ENCODE data around the gene SCNM1. TPM values are rescaled to one million over a fixed set of nuclear protein-coding genes. Genes with fewer than 3 reads are reported as not detected.
A peak's percentile ranks its signal among the peaks of the same experiment; 100 is the strongest.
"Not testable (repeated sequence)": the region's sequence is repeated elsewhere in the genome, so short reads cannot be mapped to it uniquely, and the experiment has no call there.

Gene SCNM1
- total and polyA plus RNA-seq, 2 donors (not counting 1 experiment from before 2014, with no cell fraction given): 29.2 to 29.7 TPM

DNA sequence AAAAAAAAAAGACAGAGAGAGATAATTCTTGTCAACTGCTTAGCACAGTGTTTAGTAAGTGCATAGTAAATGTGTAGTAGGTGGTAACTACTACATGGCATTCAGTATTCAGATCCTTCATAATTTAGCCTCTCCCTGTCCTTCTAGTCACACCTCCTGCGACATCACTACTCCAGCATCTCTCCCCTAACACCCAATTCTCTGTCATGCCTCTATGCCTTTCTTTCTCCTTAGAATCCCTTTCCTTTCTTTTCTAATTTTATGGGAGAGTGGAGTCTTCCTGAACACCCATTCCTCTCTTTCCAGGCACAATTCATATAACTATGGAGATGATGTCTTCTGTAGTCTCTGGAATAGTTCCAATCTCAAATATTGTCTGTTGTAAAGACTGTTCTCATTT is 27.9 kb downstream of the SCNM1 start:
- H4K20me1 ChIP-seq (ENCODE audit: control insufficient read depth, extremely low read depth, insufficient read depth, low read length): no peaks in the 10 kb centered on the region
- H3K27ac ChIP-seq (ENCODE audit: insufficient read depth, low read length): no peak overlapping the region
- no peak for TF ChIP-seq EZH2 (IDR thresholded peaks at IDR 0.05; ENCODE audit: low read length, missing control alignments)
- H2AFZ ChIP-seq (ENCODE audit: low read length): no peak overlapping the region
- H3K79me2 ChIP-seq (ENCODE audit: control insufficient read depth, insufficient read depth, low read length): peaks cover 15% of the 10 kb centered on the region
- no peak overlapping the region for H3K4me3 ChIP-seq (replicated peaks in 1 of 4; ENCODE audit: control extremely low read depth in 1 of 4, insufficient read depth in 1 of 4, low read depth in 3 of 4, low read length in 4 of 4)
- H3K4me1 ChIP-seq (ENCODE audit: control insufficient read depth, extremely low read depth, insufficient read depth, low read length): peaks cover 7% of the 10 kb centered on the region
- H3K4me2 ChIP-seq (ENCODE audit: extremely low read depth, insufficient read depth, low read length): no peak overlapping the region
- H3K36me3 ChIP-seq (ENCODE audit: control insufficient read depth, insufficient read depth, low read length): no peaks in the 10 kb centered on the region
- H3K9me3 ChIP-seq (ENCODE audit: control insufficient read depth, insufficient read depth, low read depth, low read length): no peaks in the 10 kb centered on the region
- H3K9ac ChIP-seq (ENCODE audit: insufficient read depth, low read length): no peak overlapping the region
- DNase-seq (ENCODE audit: low read depth in 2 of 2): no peak
- no peaks in the 10 kb centered on the region for H3K27me3 ChIP-seq (ENCODE audit: control insufficient read depth, insufficient read depth, low read length)

- H3K9ac ChIP-seq (ENCODE audit: insufficient read depth, low read length); H3K4me3 ChIP-seq (replicated peaks in 1 of 4; ENCODE audit: control extremely low read depth in 1 of 4, insufficient read depth in 1 of 4, low read depth in 3 of 4, low read length in 4 of 4); H2AFZ ChIP-seq (ENCODE audit: low read length); H3K4me1 ChIP-seq (ENCODE audit: control insufficient read depth, extremely low read depth, insufficient read depth, low read length); H3K27me3 ChIP-seq (ENCODE audit: control insufficient read depth, insufficient read depth, low read length); H3K4me2 ChIP-seq (ENCODE audit: extremely low read depth, insufficient read depth, low read length); H3K36me3 ChIP-seq (ENCODE audit: control insufficient read depth, insufficient read depth, low read length); H3K9me3 ChIP-seq (ENCODE audit: control insufficient read depth, insufficient read depth, low read depth, low read length); H4K20me1 ChIP-seq (ENCODE audit: control insufficient read depth, extremely low read depth, insufficient read depth, low read length): not testable (repeated sequence)
- peak; percentile 74 to 85 for DNase-seq (ENCODE audit: low read depth in 2 of 2)
- peaks cover 16% of the 10 kb centered on the region for H3K79me2 ChIP-seq (ENCODE audit: control insufficient read depth, insufficient read depth, low read length)
- H3K27ac ChIP-seq (ENCODE audit: insufficient read depth, low read length): peak overlapping the region; percentile 70
Measured at GRCh38 chr1:151194894-151195594, 29.1 kb downstream of the SCNM1 start.

GRCh38 chr1:151196292-151196800 is 30.4 kb downstream of the SCNM1 start:
- H3K4me3 ChIP-seq (replicated peaks in 1 of 4; ENCODE audit: control extremely low read depth in 1 of 4, insufficient read depth in 1 of 4, low read depth in 3 of 4, low read length in 4 of 4): peak overlapping the region in 2 of 4 experiments; percentile 1 to 28

More at GRCh38 chr1:151196292-151196800, 30.4 kb downstream of the SCNM1 start:
- DNase-seq (ENCODE audit: low read depth in 2 of 2): peak; percentile 82 to 89
- peaks cover 24% of the 10 kb centered on the region for H3K79me2 ChIP-seq (ENCODE audit: control insufficient read depth, insufficient read depth, low read length)
- H3K36me3 ChIP-seq (ENCODE audit: control insufficient read depth, insufficient read depth, low read length): no peaks in the 10 kb centered on the region
- H3K27me3 ChIP-seq (ENCODE audit: control insufficient read depth, insufficient read depth, low read length): no peaks in the 10 kb centered on the region
- H4K20me1 ChIP-seq (ENCODE audit: control insufficient read depth, extremely low read depth, insufficient read depth, low read length): no peaks in the 10 kb centered on the region
- H3K4me2 ChIP-seq (ENCODE audit: extremely low read depth, insufficient read depth, low read length): peak overlapping the region; percentile 63
- H3K4me1 ChIP-seq (ENCODE audit: control insufficient read depth, extremely low read depth, insufficient read depth, low read length): peaks cover 5% of the 10 kb centered on the region
- no peak overlapping the region for H3K9ac ChIP-seq (ENCODE audit: insufficient read depth, low read length)
- H3K9me3 ChIP-seq (ENCODE audit: control insufficient read depth, insufficient read depth, low read depth, low read length): no peaks in the 10 kb centered on the region
- no peak for TF ChIP-seq EZH2 (IDR thresholded peaks at IDR 0.05; ENCODE audit: low read length, missing control alignments)
- TF ChIP-seq CTCF (conservative IDR thresholded peaks at IDR 0.05 in 1 of 2, IDR thresholded peaks at IDR 0.05 in 1 of 2; ENCODE audit: low read depth in 1 of 2, low read length in 2 of 2): peak; percentile 60 to 68
- peak overlapping the region; percentile 70 for H3K27ac ChIP-seq (ENCODE audit: insufficient read depth, low read length)
- H2AFZ ChIP-seq (ENCODE audit: low read length): no peak overlapping the region
